ENCODE results near the gene CCNF. TPM values are rescaled to one million over a fixed set of nuclear protein-coding genes. Genes with fewer than 3 reads are reported as not detected.

CCNF gene
- total RNA-seq, 1 experiment from 2014 or later, result 60.8 TPM

- CTCF ChIA-PET, result interaction anchor here (1.4 kb wide), 1 partner anchor 134 kb away, joined by 3 read pairs; no protein-coding TSS in a partner anchor
- DNase-seq (ENCODE audit: low read depth, low spot score) (no peak), ATAC-seq (no peak)
- peaks cover 17 to 39% of the 10 kb centered on the region in 2 experiments for H3K36me3 ChIP-seq (ENCODE audit: control insufficient read depth in 1 of 2, insufficient read depth in 2 of 2, low read length in 2 of 2)
- peak overlapping the region; percentile 89 for H3K27ac ChIP-seq (ENCODE audit: low read depth, low read length)
- H3K4me1 ChIP-seq (ENCODE audit: control insufficient read depth in 1 of 2, insufficient read depth in 2 of 2, low read length in 2 of 2), result peaks cover 12 to 36% of the 10 kb centered on the region in 2 experiments; a peak in 3 of 4 replicates
- peaks cover 51% of the 10 kb centered on the region for H3K79me2 ChIP-seq (ENCODE audit: insufficient read depth, low read length)
- RAD21 ChIA-PET (ENCODE audit: low non-redundant PET in 1 of 2, low total read pairs in 2 of 2, uncharacterized antibody in 2 of 2, unreplicated experiment in 2 of 2), result no interaction called here
- BruUV-seq (replicated peaks), result TSS peak; percentile 55
- H3K4me2 ChIP-seq (ENCODE audit: low read length), result peak overlapping the region; percentile 97
- no peaks in the 10 kb centered on the region for H4K20me1 ChIP-seq (ENCODE audit: insufficient read depth)
- POLR2A ChIA-PET, result no interaction called here
- peak overlapping the region; percentile 74 to 81 for H3K4me3 ChIP-seq (replicated peaks in 1 of 2; ENCODE audit: low read depth in 1 of 2, low read length in 2 of 2)
- H3K9me2 ChIP-seq (ENCODE audit: insufficient read depth), result no peaks in the 10 kb centered on the region
- intact Hi-C loops (cut with micrococcal nuclease), result loop anchor here (2.0 to 10.0 kb wide), 4 partner anchors 32 to 165 kb away; partner anchors contain the start of genes RNPS1 and TEDC2
- no peaks in the 10 kb centered on the region for H3K9me3 ChIP-seq (ENCODE audit: control insufficient read depth in 1 of 2, insufficient read depth in 1 of 2, low read depth in 1 of 2, low read length in 2 of 2)
- TF ChIP-seq CTCF (IDR thresholded peaks at IDR 0.05 in 2 of 3, conservative IDR thresholded peaks at IDR 0.05 in 1 of 3; ENCODE audit: borderline replicate concordance in 1 of 3, insufficient read depth in 1 of 3, low read depth in 2 of 3, low read length in 2 of 3), result no peak
- 0 out of 2 replicates have a peak, but pooled peaks have one; percentile 35 for TF ChIP-seq SIN3A (IDR thresholded peaks at IDR 0.05; ENCODE audit: low read depth)
- peak; percentile 37; the same call in 1 of the 2 replicates for TF ChIP-seq RAD21 (IDR thresholded peaks at IDR 0.05; ENCODE audit: low read depth)
- peak overlapping the region; percentile 96 for H3K9ac ChIP-seq (ENCODE audit: low read length)
- no peaks in the 10 kb centered on the region for H3K27me3 ChIP-seq (ENCODE audit: insufficient read depth, low read length)
- no peak overlapping the region for H2AFZ ChIP-seq (ENCODE audit: low read depth, low read length, poor library complexity, severe bottlenecking)
Measured at GRCh38 chr16:2429771-2430663, 770 bp downstream of the CCNF start.

GRCh38 chr16:2432286-2432685, 3.0 kb downstream of the CCNF start:
- H3K4me3 ChIP-seq (replicated peaks in 1 of 2; ENCODE audit: low read depth in 1 of 2, low read length in 2 of 2), result no peak overlapping the region
- ChIA-PET CTCF (no interaction called here), POLR2A (no interaction called here), RAD21 (ENCODE audit: low non-redundant PET in 1 of 2, low total read pairs in 2 of 2, uncharacterized antibody in 2 of 2, unreplicated experiment in 2 of 2) (no interaction called here)
- H3K27ac ChIP-seq (ENCODE audit: low read depth, low read length), result no peak overlapping the region
- TSS peak; percentile 16 for BruUV-seq (replicated peaks)
- peaks cover 8 to 28% of the 10 kb centered on the region in 2 experiments; a peak in 3 of 4 replicates for H3K4me1 ChIP-seq (ENCODE audit: control insufficient read depth in 1 of 2, insufficient read depth in 2 of 2, low read length in 2 of 2)
- H3K9me2 ChIP-seq (ENCODE audit: insufficient read depth), result no peaks in the 10 kb centered on the region
- no peaks in the 10 kb centered on the region for H3K9me3 ChIP-seq (ENCODE audit: control insufficient read depth in 1 of 2, insufficient read depth in 1 of 2, low read depth in 1 of 2, low read length in 2 of 2)
- peaks cover 37 to 55% of the 10 kb centered on the region in 2 experiments for H3K36me3 ChIP-seq (ENCODE audit: control insufficient read depth in 1 of 2, insufficient read depth in 2 of 2, low read length in 2 of 2)
- intact Hi-C loops (cut with micrococcal nuclease), result no loop called here
- no peak for TF ChIP-seq MAX (IDR thresholded peaks at IDR 0.05)
- peak in 2 of 3 experiments; percentile 15 to 30; a peak in 1 of 6 replicates for TF ChIP-seq CTCF (IDR thresholded peaks at IDR 0.05 in 2 of 3, conservative IDR thresholded peaks at IDR 0.05 in 1 of 3; ENCODE audit: borderline replicate concordance in 1 of 3, insufficient read depth in 1 of 3, low read depth in 2 of 3, low read length in 2 of 3)
- no peak overlapping the region for H3K4me2 ChIP-seq (ENCODE audit: low read length)
- DNase-seq (ENCODE audit: low read depth, low spot score), result no peak
- H3K9ac ChIP-seq (ENCODE audit: low read length), result no peak overlapping the region
- H2AFZ ChIP-seq (ENCODE audit: low read depth, low read length, poor library complexity, severe bottlenecking), result no peak overlapping the region
- no peaks in the 10 kb centered on the region for H3K27me3 ChIP-seq (ENCODE audit: insufficient read depth, low read length)
- H3K79me2 ChIP-seq (ENCODE audit: insufficient read depth, low read length), result peaks cover 68% of the 10 kb centered on the region
- no peaks in the 10 kb centered on the region for H4K20me1 ChIP-seq (ENCODE audit: insufficient read depth)
- ATAC-seq, result no peak
